Occipital lobe (tissue), 2 donors: ENCODE results near the gene CALR3. TPM values are rescaled to one million over a fixed set of nuclear protein-coding genes. Genes with fewer than 3 reads are reported as not detected.
"Not testable (repeated sequence)": the region's sequence is repeated elsewhere in the genome, so short reads cannot be mapped to it uniquely, and the experiment has no call there.

Source experiments
- DNase-seq: peaks from one replicate; lab custom pipeline; 2025; lab: John Stamatoyannopoulos, UW
- total RNA-seq: library from RNA; depleted of rRNA; stranded (reverse); fragments of >200 nt; gene quantifications from one replicate; pipeline ENCODE4 v1.2.3, GENCODE V29; 2014

Gene CALR3
- total RNA-seq, 1 donor from 2014 or later: not detected

GRCh38 chr19:16458391-16459341 is 37.3 kb downstream of the CALR3 start:
- no peak for DNase-seq

GRCh38 chr19:16457954-16458331 is 38.0 kb downstream of the CALR3 start:
- no peak for DNase-seq

GRCh38 chr19:16457195-16457953 is 38.6 kb downstream of the CALR3 start:
- DNase-seq: no peak

GRCh38 chr19:16456652-16457194 is 39.2 kb downstream of the CALR3 start:
- DNase-seq: no peak

GRCh38 chr19:16455489-16455888 is 40.5 kb downstream of the CALR3 start:
- DNase-seq: no peak

- no peak for DNase-seq
Measured at GRCh38 chr19:16454351-16454918, 41.5 kb downstream of the CALR3 start.

GRCh38 chr19:16452325-16452724 is 43.6 kb downstream of the CALR3 start:
- DNase-seq: no peak

GRCh38 chr19:16449330-16449961 is 46.5 kb downstream of the CALR3 start:
- DNase-seq: no peak

- DNase-seq: not testable (repeated sequence)
Measured at GRCh38 chr19:16448872-16449271, 47.1 kb downstream of the CALR3 start.

- DNase-seq: no peak
Measured at GRCh38 chr19:16446724-16447368, 49.1 kb downstream of the CALR3 start.

GRCh38 chr19:16446108-16446723 is 49.8 kb downstream of the CALR3 start:
- DNase-seq: no peak

GRCh38 chr19:16445238-16446107 is 50.5 kb downstream of the CALR3 start:
- DNase-seq: no peak

GRCh38 chr19:16444269-16444600 is 51.7 kb downstream of the CALR3 start:
- no peak for DNase-seq

- DNase-seq: no peak
Measured at GRCh38 chr19:16442386-16443276, 53.3 kb downstream of the CALR3 start.

GRCh38 chr19:16441661-16442162 is 54.3 kb downstream of the CALR3 start:
- no peak for DNase-seq

GRCh38 chr19:16436780-16437332 is 59.1 kb downstream of the CALR3 start:
- no peak for DNase-seq

GRCh38 chr19:16435999-16436650 is 59.8 kb downstream of the CALR3 start:
- no peak for DNase-seq
